ENCODE data around the gene SGPL1. TPM values are rescaled to one million over a fixed set of nuclear protein-coding genes. Genes with fewer than 3 reads are reported as not detected.

The SGPL1 gene
- total and polyA plus RNA-seq, 2 of the 8 experiments (the other 6 are each of a cell fraction or from before 2014, with no cell fraction given), result 20.5 to 51.6 TPM

DNA sequence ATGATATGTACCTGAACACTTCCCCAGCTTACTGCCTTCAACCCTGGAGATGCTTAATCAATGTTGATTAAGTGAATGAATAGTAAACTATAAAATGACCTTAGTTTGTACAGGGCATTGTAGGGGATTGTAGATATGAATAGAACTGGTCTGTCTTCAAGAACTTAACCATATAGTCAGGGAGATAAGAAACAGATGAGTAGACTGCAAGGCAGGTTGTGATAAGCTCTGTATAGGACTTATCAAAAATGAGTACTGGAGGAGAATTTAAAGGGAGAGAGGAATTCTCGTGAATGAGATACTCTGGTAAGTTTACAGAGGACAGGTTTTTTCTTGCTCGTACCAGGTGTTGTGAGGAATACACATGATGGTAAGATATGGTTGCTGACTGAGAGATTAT lies 27.6 kb downstream of the SGPL1 start:
- Histone ChIP-seq H3K36me3 (ENCODE audit: control insufficient read depth in 2 of 4, insufficient read depth in 4 of 4, low read length in 3 of 4) (peaks cover 0 to 21% (median 3%) of the 10 kb centered on the region in 4 experiments; a peak in 3 of 8 replicates), H3K79me2 (ENCODE audit: control insufficient read depth in 1 of 2, insufficient read depth in 2 of 2, low read length in 2 of 2) (peaks cover 0 to 33% of the 10 kb centered on the region in 2 experiments; a peak in 2 of 4 replicates), H3K23me2 (ENCODE audit: low read depth, low read length) (no peaks in the 10 kb centered on the region), H3K4me1 (replicated peaks in 1 of 4; ENCODE audit: control insufficient read depth in 3 of 4, insufficient read depth in 4 of 4, low read length in 3 of 4) (no peaks in the 10 kb centered on the region), H3K56ac (replicated peaks; ENCODE audit: insufficient read length, low read depth, low read length) (no peak overlapping the region), H3K18ac (ENCODE audit: extremely low read depth, low read length) (no peak overlapping the region), H2BK15ac (ENCODE audit: low read length) (no peak overlapping the region), H2BK12ac (ENCODE audit: low read depth, low read length) (no peak overlapping the region), H2AK5ac (ENCODE audit: low read depth, low read length) (no peak overlapping the region), H2BK20ac (ENCODE audit: low read length) (no peak overlapping the region), H3K9ac (replicated peaks in 1 of 4; ENCODE audit: extremely low read depth in 1 of 4, low read depth in 3 of 4, low read length in 3 of 4) (no peak overlapping the region), H4K5ac (ENCODE audit: insufficient read length, low read depth, low read length) (no peak overlapping the region), H3K23ac (ENCODE audit: insufficient read length) (no peak overlapping the region), H3K27me3 (replicated peaks in 1 of 4; ENCODE audit: control insufficient read depth in 3 of 4, extremely low read depth in 1 of 4, insufficient read depth in 3 of 4, low read length in 3 of 4) (no peaks in the 10 kb centered on the region), H3K14ac (ENCODE audit: insufficient read length) (no peak overlapping the region), H4K8ac (ENCODE audit: extremely low read depth, insufficient read depth, low read length) (no peak overlapping the region), H2AFZ (ENCODE audit: low read length) (no peak overlapping the region), H2BK120ac (replicated peaks; ENCODE audit: low read depth, low read length) (no peak overlapping the region), H3K4me3 (ENCODE audit: extremely low read depth in 1 of 4, insufficient read depth in 2 of 4, low read depth in 3 of 4, low read length in 4 of 4) (no peak overlapping the region), H4K20me1 (replicated peaks in 1 of 2; ENCODE audit: control insufficient read depth in 1 of 2, insufficient read depth in 2 of 2, low read length in 2 of 2) (peaks cover 0 to 6% of the 10 kb centered on the region in 2 experiments), H3K9me3 (ENCODE audit: insufficient read depth in 2 of 2, low read depth in 1 of 2, low read length in 1 of 2) (no peaks in the 10 kb centered on the region), H2BK5ac (ENCODE audit: low read depth, low read length) (no peak overlapping the region), H4K91ac (replicated peaks; ENCODE audit: insufficient read length, low read length) (no peak overlapping the region), H3K4ac (replicated peaks; ENCODE audit: insufficient read length, low read depth, low read length) (no peak overlapping the region), H3K4me2 (ENCODE audit: insufficient read depth in 1 of 2, low read depth in 2 of 2, low read length in 2 of 2) (no peak overlapping the region), H3K27ac (ENCODE audit: low read depth, low read length) (no peak overlapping the region), H3K79me1 (ENCODE audit: low read depth, low read length) (no peaks in the 10 kb centered on the region; the same call in none of the 2 replicates)
- FAIRE-seq, result no peak
- no peak for DNase-seq (ENCODE audit: low read depth in 1 of 2, low spot score in 2 of 2)
- TF ChIP-seq TCF12 (IDR thresholded peaks at IDR 0.05; ENCODE audit: low read depth, low read length), result no peak
- no peak for TF ChIP-seq PHF8 (conservative IDR thresholded peaks at IDR 0.05; ENCODE audit: low read depth, low read length)
- no peak for TF ChIP-seq CBX5 (IDR thresholded peaks at IDR 0.05; ENCODE audit: low read depth, low read length)
- TF ChIP-seq USF2 (IDR thresholded peaks at IDR 0.05; ENCODE audit: low read length), result no peak
- no peak for TF ChIP-seq CTBP2 (IDR thresholded peaks at IDR 0.05; ENCODE audit: borderline replicate concordance, insufficient read depth, insufficient read length, low read length)
- no peak for TF ChIP-seq NANOG (IDR thresholded peaks at IDR 0.05; ENCODE audit: insufficient read depth, low read depth, low read length, poor library complexity, severe bottlenecking)
- no peak for TF ChIP-seq NRF1 (IDR thresholded peaks at IDR 0.05; ENCODE audit: low read depth, low read length)
- no peak for TF ChIP-seq GABPA (IDR thresholded peaks at IDR 0.05; ENCODE audit: borderline replicate concordance, insufficient read depth, low read length)
- ChIA-PET POLR2A (ENCODE audit: partially characterized antibody) (interaction anchor here (1.6 kb wide), 1 partner anchor 14 kb away, joined by 3 read pairs; no protein-coding TSS in a partner anchor), CTCF (ENCODE audit: partially characterized antibody) (no interaction called here)
- WGBS, 2 experiments (ENCODE audit: extremely low coverage in 1 of 2, insufficient coverage in 1 of 2, insufficient read length in 1 of 2, insufficient replicate concordance in 2 of 2, low coverage in 1 of 2, low lambda C conversion rate in 2 of 2, missing lambda C conversion rate in 1 of 2), result 88% methylated on average over 2 of the region's 2 CpGs; no CpG with 5 or more reads in 1 of the 2 experiments
